ENCODE results near the gene RSPH6A. TPM values are rescaled to one million over a fixed set of nuclear protein-coding genes. Genes with fewer than 3 reads are reported as not detected.

Gene RSPH6A
- total RNA-seq, 1 experiment from 2014 or later = 0.39 TPM

DNA sequence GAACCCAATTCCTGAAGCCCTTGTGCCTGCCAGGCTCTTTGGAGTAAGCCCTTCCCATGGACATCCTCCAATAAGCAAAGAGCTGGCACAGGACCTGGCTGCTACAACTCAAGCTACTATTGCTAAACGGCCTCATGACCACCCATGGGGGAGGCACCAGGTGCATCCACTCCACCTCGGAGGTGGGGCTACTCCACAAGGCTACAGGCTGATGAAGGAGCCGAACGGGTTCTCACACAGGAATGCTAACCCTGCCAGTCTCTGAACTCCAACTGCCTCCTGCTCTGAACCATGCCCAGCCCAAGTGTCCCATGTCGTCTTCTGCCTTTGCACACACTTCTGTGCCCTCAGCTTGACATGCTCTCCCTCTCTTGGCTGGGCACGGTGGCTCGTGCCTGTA, 37.9 kb upstream of the RSPH6A start:
- H3K27me3 Mint-ChIP-seq (ENCODE audit: low read depth) = no peaks in the 10 kb centered on the region
- DNase-seq (ENCODE audit: low spot score) (no peak), ATAC-seq (no peak)
- POLR2A ChIA-PET = interaction anchor here (0.6 kb wide), 1 partner anchor 537 kb away, joined by 7 read pairs; no protein-coding TSS in a partner anchor
- CTCF ChIA-PET = interaction anchor here (6.2 kb wide), 1 partner anchor 36 kb away, joined by 29 read pairs; no protein-coding TSS in a partner anchor
- H3K4me3 Mint-ChIP-seq = no peak overlapping the region
- H3K9me3 Mint-ChIP-seq = no peaks in the 10 kb centered on the region
- no peak overlapping the region for H3K27ac Mint-ChIP-seq
- peaks cover 43% of the 10 kb centered on the region for H3K36me3 Mint-ChIP-seq
- no peak for TF ChIP-seq ZBTB43 (CRISPR knock-in tag; IDR thresholded peaks at IDR 0.05)
- H3K4me1 Mint-ChIP-seq = no peaks in the 10 kb centered on the region

DNA sequence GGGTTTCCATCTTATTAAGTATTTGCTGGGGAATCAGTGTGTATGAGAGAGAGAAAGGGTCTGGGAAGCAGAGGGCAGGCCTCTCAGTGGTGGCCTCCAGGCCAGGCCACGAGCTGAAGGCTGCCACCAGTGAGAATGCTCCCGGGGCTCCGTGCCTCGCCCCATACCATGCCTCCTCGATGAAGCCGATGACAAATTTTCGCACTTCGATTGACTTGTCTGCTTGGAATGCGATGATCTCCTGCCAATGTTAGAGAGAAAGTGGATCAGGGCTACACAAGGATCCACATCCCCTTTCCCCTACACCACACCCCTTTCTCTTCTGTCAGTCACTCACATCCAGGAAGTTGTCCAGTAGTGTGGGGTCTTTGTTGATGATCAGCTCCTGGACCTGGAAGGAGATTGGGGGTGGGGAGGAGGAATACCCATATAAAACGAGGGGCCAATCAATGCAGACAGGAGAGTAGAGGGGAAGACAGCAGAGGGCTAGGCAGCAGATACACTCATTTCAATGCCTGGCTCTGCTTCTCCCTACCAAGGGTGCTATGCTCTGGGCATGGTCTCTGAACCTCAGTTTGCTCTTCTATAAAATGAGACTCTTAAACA, 37.1 kb upstream of the RSPH6A start:
- Mint-ChIP-seq H3K4me1 (no peaks in the 10 kb centered on the region), H3K9me3 (no peaks in the 10 kb centered on the region), H3K36me3 (peaks cover 50% of the 10 kb centered on the region), H3K4me3 (no peak overlapping the region), H3K27ac (no peak overlapping the region), H3K27me3 (ENCODE audit: low read depth) (no peaks in the 10 kb centered on the region)
- ChIA-PET CTCF (interaction anchor here (6.2 kb wide), 1 partner anchor 35 kb away, joined by 29 read pairs; no protein-coding TSS in a partner anchor), POLR2A (no interaction called here)
- TF ChIP-seq GTF2I (CRISPR knock-in tag; conservative IDR thresholded peaks at IDR 0.05) (no peak), ZNF121 (CRISPR knock-in tag; IDR thresholded peaks at IDR 0.05) (no peak), HMGXB4 (CRISPR knock-in tag; IDR thresholded peaks at IDR 0.05) (no peak), ATF6 (CRISPR knock-in tag; IDR thresholded peaks at IDR 0.05) (no peak), E2F4 (CRISPR knock-in tag; IDR thresholded peaks at IDR 0.05; ENCODE audit: borderline replicate concordance, low read depth) (no peak), MYBL2 (CRISPR knock-in tag; IDR thresholded peaks at IDR 0.05) (no peak), MLX (CRISPR knock-in tag; IDR thresholded peaks at IDR 0.05) (no peak), NFYB (CRISPR knock-in tag; conservative IDR thresholded peaks at IDR 0.05; ENCODE audit: low read depth) (no peak), ZNF423 (CRISPR knock-in tag; IDR thresholded peaks at IDR 0.05) (no peak), ARID4B (CRISPR knock-in tag; IDR thresholded peaks at IDR 0.05; ENCODE audit: borderline replicate concordance) (no peak), ZNF317 (CRISPR knock-in tag; IDR thresholded peaks at IDR 0.05; ENCODE audit: borderline replicate concordance, low read depth) (no peak), SMAD4 (CRISPR knock-in tag; IDR thresholded peaks at IDR 0.05) (no peak), CREB1 (CRISPR knock-in tag; IDR thresholded peaks at IDR 0.05) (no peak)
- TF ChIP-seq, protein P1, sequence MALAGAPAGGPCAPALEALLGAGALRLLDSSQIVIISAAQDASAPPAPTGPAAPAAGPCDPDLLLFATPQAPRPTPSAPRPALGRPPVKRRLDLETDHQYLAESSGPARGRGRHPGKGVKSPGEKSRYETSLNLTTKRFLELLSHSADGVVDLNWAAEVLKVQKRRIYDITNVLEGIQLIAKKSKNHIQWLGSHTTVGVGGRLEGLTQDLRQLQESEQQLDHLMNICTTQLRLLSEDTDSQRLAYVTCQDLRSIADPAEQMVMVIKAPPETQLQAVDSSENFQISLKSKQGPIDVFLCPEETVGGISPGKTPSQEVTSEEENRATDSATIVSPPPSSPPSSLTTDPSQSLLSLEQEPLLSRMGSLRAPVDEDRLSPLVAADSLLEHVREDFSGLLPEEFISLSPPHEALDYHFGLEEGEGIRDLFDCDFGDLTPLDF (CRISPR knock-in tag; IDR thresholded peaks at IDR 0.05) = no peak
- TF ChIP-seq, protein P2, sequence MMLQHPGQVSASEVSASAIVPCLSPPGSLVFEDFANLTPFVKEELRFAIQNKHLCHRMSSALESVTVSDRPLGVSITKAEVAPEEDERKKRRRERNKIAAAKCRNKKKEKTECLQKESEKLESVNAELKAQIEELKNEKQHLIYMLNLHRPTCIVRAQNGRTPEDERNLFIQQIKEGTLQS (CRISPR knock-in tag; conservative IDR thresholded peaks at IDR 0.05) = no peak
- no peak for DNase-seq (ENCODE audit: low spot score)
- no peak for ATAC-seq

All from WTC11 (cell line).